IMR-90 (cell line): ENCODE data around the gene SLC37A3. TPM values are rescaled to one million over a fixed set of nuclear protein-coding genes. Genes with fewer than 3 reads are reported as not detected.

Experiments
- ATAC-seq: fragments of 200-7000 bp; cut with Tn5 transposase; 2 replicates; pipeline ENCODE4 v1.9.1; 2020; ENCODE audit warnings: low read depth, mild to moderate bottlenecking, moderate library complexity
- BruUV-seq: library from RNA; stranded (reverse); fragments of 400-500 nt; replicated peaks from 2 replicates; lab custom pipeline; 2021; lab: Mats Ljungman, UMichigan
- CTCF ChIA-PET: fragments of 300-600 bp; formaldehyde crosslinking; extraction: SDS; loops from one replicate; lab custom pipeline; 2021; ENCODE audit warnings: antibody characterized with exemption; lab: Yijun Ruan, JAX
- POLR2A ChIA-PET: fragments of 300-600 bp; sonication (Branson Sonifier 250); formaldehyde crosslinking; loops from one replicate; lab custom pipeline; 2022; ENCODE audit warnings: antibody characterized with exemption; ENCODE audit not compliant: unreplicated experiment; lab: Charles Lee
- DNase-seq: peaks from one replicate; pipeline ENCODE4 v3.0.0; 2013
- H2AFZ ChIP-seq: replicated peaks from 2 replicates; pipeline ENCODE3; 2013; ENCODE audit warnings: low read length, mild to moderate bottlenecking; ENCODE audit not compliant: poor library complexity
- H2AK5ac ChIP-seq: 2 replicates; pipeline ENCODE4 v1.6.1; 2013; ENCODE audit warnings: low read depth, low read length, inconsistent platforms
- H2AK9ac ChIP-seq: replicated peaks from 2 replicates; pipeline ENCODE3; 2013; ENCODE audit warnings: mild to moderate bottlenecking, low read depth, low read length, moderate library complexity; ENCODE audit not compliant: poor library complexity
- H2BK120ac ChIP-seq: 2 replicates; pipeline ENCODE4 v1.6.1; 2013; ENCODE audit warnings: low read depth, low read length, inconsistent platforms
- H2BK15ac ChIP-seq: 3 replicates; pipeline ENCODE4 v1.6.1; 2013; ENCODE audit warnings: low read depth, low read length, inconsistent platforms
- H2BK20ac ChIP-seq: 2 replicates; pipeline ENCODE4 v1.6.1; 2013; ENCODE audit warnings: low read depth, mild to moderate bottlenecking, inconsistent platforms, low read length, moderate library complexity
- H2BK5ac ChIP-seq: 2 replicates; pipeline ENCODE4 v1.6.1; 2013; ENCODE audit warnings: mild to moderate bottlenecking, low read depth, low read length, inconsistent platforms; ENCODE audit not compliant: poor library complexity, severe bottlenecking
- H3K14ac ChIP-seq: replicated peaks from 2 replicates; pipeline ENCODE4 v1.6.1; 2013; ENCODE audit warnings: low read depth, low read length, inconsistent platforms
- H3K18ac ChIP-seq: 2 replicates; pipeline ENCODE4 v1.6.1; 2013; ENCODE audit warnings: low read depth, low read length, control low read depth
- H3K23ac ChIP-seq: 2 replicates; pipeline ENCODE4 v1.6.1; 2013; ENCODE audit warnings: low read depth, low read length, inconsistent platforms
- H3K27ac ChIP-seq: 2 replicates; pipeline ENCODE4 v1.5.1; 2013; ENCODE audit warnings: mild to moderate bottlenecking, control low read depth, low read length; ENCODE audit not compliant: insufficient read depth
- H3K27me3 ChIP-seq: 2 replicates; pipeline ENCODE4 v1.6.1; 2013; ENCODE audit warnings: low read length; ENCODE audit not compliant: control insufficient read depth, insufficient read depth
- H3K36me3 ChIP-seq: 2 replicates; pipeline ENCODE4 v1.6.1; 2013; ENCODE audit warnings: low read length, mixed read lengths; ENCODE audit not compliant: control insufficient read depth, insufficient read depth
- H3K4ac ChIP-seq: 2 replicates; pipeline ENCODE4 v1.6.1; 2013; ENCODE audit warnings: low read depth, low read length, inconsistent platforms
- H3K4me1 ChIP-seq: 2 replicates; pipeline ENCODE4 v1.6.1; 2013; ENCODE audit warnings: low read length, mixed read lengths; ENCODE audit not compliant: control insufficient read depth, insufficient read depth
- H3K4me2 ChIP-seq: 2 replicates; pipeline ENCODE4 v1.6.1; 2013; ENCODE audit warnings: low read depth, mild to moderate bottlenecking, control low read depth, low read length, moderate library complexity
- H3K4me3 ChIP-seq: 2 replicates; pipeline ENCODE4 v1.5.1; 2013; ENCODE audit warnings: low read depth, mild to moderate bottlenecking, control low read depth, low read length, moderate library complexity; ENCODE audit not compliant: insufficient read depth
- H3K56ac ChIP-seq: 2 replicates; pipeline ENCODE4 v1.6.1; 2013; ENCODE audit warnings: low read length, inconsistent platforms; ENCODE audit not compliant: insufficient read depth; ENCODE audit errors: extremely low read depth
- H3K79me1 ChIP-seq, 2 experiments: 2 replicates each; pipeline ENCODE4 v1.6.1; 2013; ENCODE audit warnings: low read length in 2 of 2, inconsistent platforms in 1 of 2, low read depth in 1 of 2
- H3K9ac ChIP-seq: 2 replicates; pipeline ENCODE4 v1.6.1; 2013; ENCODE audit warnings: low read depth, low read length, control low read depth
- H3K9me1 ChIP-seq: 2 replicates; pipeline ENCODE4 v1.6.1; 2013; ENCODE audit warnings: low read length, inconsistent platforms; ENCODE audit not compliant: insufficient read depth
- H3K9me3 ChIP-seq: 2 replicates; pipeline ENCODE4 v1.6.1; 2013; ENCODE audit warnings: low read length; ENCODE audit not compliant: control insufficient read depth, insufficient read depth
- H4K20me1 ChIP-seq: 2 replicates; pipeline ENCODE4 v1.6.1; 2013; ENCODE audit warnings: low read length, inconsistent platforms; ENCODE audit not compliant: insufficient read depth
- H4K5ac ChIP-seq: 2 replicates; pipeline ENCODE4 v1.6.1; 2013; ENCODE audit warnings: mild to moderate bottlenecking, low read depth, low read length, control low read depth
- H4K8ac ChIP-seq, 2 experiments: 2 replicates each; pipeline ENCODE4 v1.6.1; 2013; ENCODE audit warnings: low read depth in 2 of 2, low read length in 2 of 2, control low read depth in 1 of 2, inconsistent platforms in 1 of 2
- H4K91ac ChIP-seq: 2 replicates; pipeline ENCODE4 v1.6.1; 2013; ENCODE audit warnings: low read depth, low read length, inconsistent platforms; ENCODE audit not compliant: insufficient read depth
- BHLHE40 ChIP-seq: fragments of 150-350 bp; IDR thresholded peaks from 2 replicates; pipeline ENCODE4 v1.6.1; 2016; ENCODE audit warnings: mild to moderate bottlenecking, low read depth, low read length
- CEBPB ChIP-seq: IDR thresholded peaks from 2 replicates; pipeline ENCODE4 v1.6.1; 2012; ENCODE audit warnings: low read depth, low read length, improper control_type of control experiment
- CHD1 ChIP-seq: IDR thresholded peaks from 2 replicates; pipeline ENCODE4 v1.6.1; 2012; ENCODE audit warnings: low read depth, low read length, improper control_type of control experiment
- CTCF ChIP-seq: conservative IDR thresholded peaks from 2 replicates; pipeline ENCODE4 v1.5.1; 2012; ENCODE audit warnings: mild to moderate bottlenecking, low read depth, low read length, improper control_type of control experiment
- ELK1 ChIP-seq: fragments of 150-350 bp; IDR thresholded peaks from 2 replicates; pipeline ENCODE4 v1.6.1; 2016; ENCODE audit warnings: low read depth, mild to moderate bottlenecking, low read length, moderate library complexity, borderline replicate concordance
- FOS ChIP-seq: fragments of 150-350 bp; IDR thresholded peaks from 2 replicates; pipeline ENCODE4 v1.6.1; 2016; ENCODE audit warnings: low read depth, low read length
- MAFK ChIP-seq: IDR thresholded peaks from 2 replicates; pipeline ENCODE4 v1.6.1; 2012; ENCODE audit warnings: low read depth, low read length, improper control_type of control experiment
- MAZ ChIP-seq: IDR thresholded peaks from 2 replicates; pipeline ENCODE4 v1.6.1; 2012; ENCODE audit warnings: low read depth, mild to moderate bottlenecking, low read length, improper control_type of control experiment, moderate library complexity, borderline replicate concordance
- MXI1 ChIP-seq: IDR thresholded peaks from 2 replicates; pipeline ENCODE4 v1.6.1; 2012; ENCODE audit warnings: low read depth, mild to moderate bottlenecking, low read length, moderate library complexity, borderline replicate concordance
- NFE2L2 ChIP-seq: fragments of 150-350 bp; IDR thresholded peaks from 2 replicates; pipeline ENCODE4 v1.6.1; 2016; ENCODE audit warnings: low read depth, mild to moderate bottlenecking, low read length
- POLR2A ChIP-seq: IDR thresholded peaks from 2 replicates; pipeline ENCODE4 v1.6.1; 2012; ENCODE audit warnings: mild to moderate bottlenecking, low read depth, low read length
- RAD21 ChIP-seq: IDR thresholded peaks from 2 replicates; pipeline ENCODE4 v1.6.1; 2012; ENCODE audit warnings: low read length, improper control_type of control experiment
- RCOR1 ChIP-seq: IDR thresholded peaks from 2 replicates; pipeline ENCODE4 v1.6.1; 2012; ENCODE audit warnings: mild to moderate bottlenecking, low read length, improper control_type of control experiment; ENCODE audit not compliant: insufficient replicate concordance
- RFX5 ChIP-seq: IDR thresholded peaks from 2 replicates; pipeline ENCODE4 v1.8.0; 2012; ENCODE audit warnings: low read depth, mild to moderate bottlenecking, low read length, moderate library complexity
- SMC3 ChIP-seq: fragments of 150-350 bp; IDR thresholded peaks from 2 replicates; pipeline ENCODE4 v1.6.1; 2016; ENCODE audit warnings: low read depth, mild to moderate bottlenecking, antibody characterized with exemption, low read length, moderate library complexity
- WGBS, 2 experiments: methylation state at CpG; one replicate each; pipeline versions ENCODE4 v1.1.5 to v1.1.7; 2013; ENCODE audit warnings: missing lambda C conversion rate in 2 of 2; ENCODE audit not compliant: insufficient read length in 1 of 2; ENCODE audit errors: extremely low coverage in 2 of 2; 5-methylcytosine and 5-hydroxymethylcytosine counted together
- dilution Hi-C: fragments of 300-500 bp; cut with HindIII; formaldehyde crosslinking; loops from one replicate; pipeline ENCODE4 v1.14.3; 2018; ENCODE audit warnings: low sequenced_read_pairs; ENCODE audit not compliant: unreplicated experiment
- in situ Hi-C: fragments of 300-500 bp; cut with MboI; formaldehyde crosslinking; loops from 3 replicates; pipeline ENCODE4 v1.14.3; 2019; ENCODE audit warnings: low sequenced_read_pairs, inconsistent platforms, mixed read lengths
- intact Hi-C: fragments of 100-400 bp; cut with micrococcal nuclease; formaldehyde crosslinking; loops from 2 replicates; pipeline ENCODE4 v1.10.0; 2022
- polyA plus RNA-seq, 3 experiments: library from polyadenylated mRNA; depleted of rRNA; stranded (reverse); fragments of >200 nt; gene quantifications; 2 replicates each; pipeline ENCODE4 v1.2.3, GENCODE V29; 2012; ENCODE audit warnings: low replicate concordance in 1 of 3
- total RNA-seq: library from RNA; depleted of rRNA; stranded (reverse); fragments of >200 nt; gene quantifications from 2 replicates; pipeline ENCODE4 v1.2.3, GENCODE V29; 2012
- TF ChIP-seq, protein P1 (sequence below): fragments of 150-350 bp; IDR thresholded peaks from 2 replicates; pipeline ENCODE4 v1.6.1; 2017; ENCODE audit warnings: mild to moderate bottlenecking, antibody characterized with exemption, low read length, low read depth

The SLC37A3 gene
- total and polyA plus RNA-seq, 2 of the 4 experiments (the other 2 are of a cell fraction): 43.2 to 45.3 TPM

DNA sequence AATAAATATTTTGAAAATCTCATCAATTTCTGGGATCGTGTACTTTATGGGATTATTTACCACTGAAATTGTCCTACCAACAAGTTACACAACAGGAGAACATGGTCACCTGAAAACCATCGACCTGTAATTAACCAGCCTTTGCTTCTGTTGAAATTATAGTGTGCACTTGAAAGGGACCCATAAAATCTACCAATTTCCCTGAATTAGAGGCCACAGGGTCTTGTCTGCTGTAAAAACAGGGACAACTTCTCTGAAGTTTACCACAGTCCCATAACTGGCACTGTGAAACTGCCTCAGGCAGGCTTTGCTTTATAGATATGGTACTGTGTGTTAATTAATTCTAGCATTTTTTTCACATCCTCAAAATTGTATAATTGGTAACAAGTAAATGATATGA lies 43.2 kb upstream of the SLC37A3 start:
- H2BK20ac ChIP-seq: no peak overlapping the region
- DNase-seq (no peak), ATAC-seq (no peak)
- H2BK120ac ChIP-seq: no peak overlapping the region
- H3K56ac ChIP-seq: no peak overlapping the region
- no peak overlapping the region for H2AFZ ChIP-seq
- no peaks in the 10 kb centered on the region for H4K20me1 ChIP-seq
- no peak overlapping the region for H4K91ac ChIP-seq
- no peaks in the 10 kb centered on the region for H3K79me1 ChIP-seq
- H2BK15ac ChIP-seq: no peak overlapping the region
- no CpG with 5 or more reads among the region's 2 CpGs for WGBS, 2 experiments
- TF ChIP-seq FOS (no peak), RAD21 (no peak), CHD1 (no peak), MAFK (no peak), ELK1 (no peak), RCOR1 (no peak), CEBPB (no peak), POLR2A (no peak), NFE2L2 (no peak), CTCF (no peak), MXI1 (no peak), MAZ (no peak), SMC3 (no peak), RFX5 (no peak), BHLHE40 (no peak)
- TF ChIP-seq, protein P1, sequence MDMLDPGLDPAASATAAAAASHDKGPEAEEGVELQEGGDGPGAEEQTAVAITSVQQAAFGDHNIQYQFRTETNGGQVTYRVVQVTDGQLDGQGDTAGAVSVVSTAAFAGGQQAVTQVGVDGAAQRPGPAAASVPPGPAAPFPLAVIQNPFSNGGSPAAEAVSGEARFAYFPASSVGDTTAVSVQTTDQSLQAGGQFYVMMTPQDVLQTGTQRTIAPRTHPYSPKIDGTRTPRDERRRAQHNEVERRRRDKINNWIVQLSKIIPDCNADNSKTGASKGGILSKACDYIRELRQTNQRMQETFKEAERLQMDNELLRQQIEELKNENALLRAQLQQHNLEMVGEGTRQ: no peak
- no peak overlapping the region for H4K8ac ChIP-seq
- H3K4me1 ChIP-seq: peaks cover 2% of the 10 kb centered on the region; the same call in 1 of the 2 replicates
- no peak overlapping the region for H3K4ac ChIP-seq
- dilution Hi-C loops (no loop called here), in situ Hi-C loops (no loop called here), intact Hi-C loops (no loop called here)
- H3K36me3 ChIP-seq: no peaks in the 10 kb centered on the region
- no peak overlapping the region for H3K4me2 ChIP-seq
- H3K9ac ChIP-seq: no peak overlapping the region
- H3K14ac ChIP-seq: no peak overlapping the region
- H3K9me3 ChIP-seq: no peaks in the 10 kb centered on the region
- H2AK5ac ChIP-seq: no peak overlapping the region
- H3K27ac ChIP-seq: no peak overlapping the region
- no TSS peak for BruUV-seq
- H3K18ac ChIP-seq: no peak overlapping the region
- no peak overlapping the region for H3K4me3 ChIP-seq
- ChIA-PET CTCF (no interaction called here), POLR2A (interaction anchor here (0.6 kb wide), 1 partner anchor 172 kb away, joined by 4 read pairs; no protein-coding TSS in a partner anchor)
- no peak overlapping the region for H2AK9ac ChIP-seq
- no peak overlapping the region for H2BK5ac ChIP-seq
- H3K9me1 ChIP-seq: no peaks in the 10 kb centered on the region; the same call in 1 of the 2 replicates
- H4K5ac ChIP-seq: no peak overlapping the region
- H3K27me3 ChIP-seq: no peaks in the 10 kb centered on the region
- H3K23ac ChIP-seq: no peak overlapping the region
